Adipocyte (in vitro differentiated cells): ENCODE data around the gene PRIM1.
"Not testable (repeated sequence)": the region's sequence is repeated elsewhere in the genome, so short reads cannot be mapped to it uniquely, and the experiment has no call there.

Experiments
- DNase-seq: peaks from one replicate; pipeline ENCODE4 v3.0.0-alpha.2; 2015; ENCODE audit warnings: low read depth
- H3K27me3 ChIP-seq: replicated peaks from 2 replicates; pipeline ENCODE4 v1.7.0; 2013; ENCODE audit warnings: mild to moderate bottlenecking, low read length, moderate library complexity; ENCODE audit not compliant: control insufficient read depth, insufficient read depth
- H3K36me3 ChIP-seq: 2 replicates; pipeline ENCODE4 v1.7.0; 2013; ENCODE audit warnings: low read length, mild to moderate bottlenecking, moderate library complexity; ENCODE audit not compliant: control insufficient read depth, insufficient read depth, severe bottlenecking
- H3K4me1 ChIP-seq: 2 replicates; pipeline ENCODE4 v1.7.0; 2013; ENCODE audit warnings: mild to moderate bottlenecking, low read length, moderate library complexity; ENCODE audit not compliant: control insufficient read depth, insufficient read depth
- H3K4me3 ChIP-seq: 2 replicates; pipeline ENCODE4 v1.7.0; 2013; ENCODE audit warnings: mild to moderate bottlenecking, low read length, moderate library complexity
- H3K9ac ChIP-seq: 2 replicates; pipeline ENCODE4 v1.7.0; 2013; ENCODE audit warnings: mild to moderate bottlenecking, low read length, moderate library complexity
- H3K9me3 ChIP-seq: 2 replicates; pipeline ENCODE4 v1.7.0; 2013; ENCODE audit warnings: mild to moderate bottlenecking, low read length, moderate library complexity; ENCODE audit not compliant: control insufficient read depth

Gene PRIM1

GRCh38 chr12:56751712-56752598 is at the start of gene PRIM1:
TSS of gene PRIM1 (minus strand) at chr12:56752323. CDS start at chr12:56752298, 25 bp downstream.
- Histone ChIP-seq H3K27me3 (no peaks in the 10 kb centered on the region), H3K4me3 (peak within 1 kb of the TSS; percentile 96), H3K9me3 (no peaks in the 10 kb centered on the region), H3K4me1 (peaks cover 4% of the 10 kb centered on the region), H3K9ac (peak within 1 kb of the TSS; percentile 86), H3K36me3 (no peaks in the 10 kb centered on the region)
- peak; percentile 89 for DNase-seq

DNA sequence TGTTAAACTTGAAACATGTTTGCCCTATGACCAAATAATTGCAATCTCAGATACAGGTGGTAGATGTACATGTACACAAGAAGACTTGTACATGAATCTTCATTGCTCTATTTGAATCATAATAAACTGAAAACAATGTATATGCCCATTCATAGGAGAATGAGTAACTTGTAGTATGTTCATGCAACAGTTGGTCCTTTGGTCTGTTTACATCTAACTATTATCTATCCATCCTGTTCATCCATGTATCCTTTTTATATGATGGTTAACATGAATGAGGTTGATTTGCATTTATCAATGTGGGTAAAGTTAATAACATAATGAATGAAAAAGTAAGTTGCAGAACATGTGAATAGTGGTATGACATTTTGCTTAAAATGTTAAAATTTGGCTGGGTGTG is 48.1 kb upstream of the PRIM1 start:
- no peak for DNase-seq

GRCh38 chr12:56799345-56799744 is 47.2 kb upstream of the PRIM1 start:
- not testable (repeated sequence) for H3K9me3 ChIP-seq, H3K27me3 ChIP-seq, H3K4me3 ChIP-seq, DNase-seq, H3K4me1 ChIP-seq, H3K9ac ChIP-seq, H3K36me3 ChIP-seq

More for the DNA sequence above, 48.1 kb upstream of the PRIM1 start:
- Histone ChIP-seq H3K9me3 (no peaks in the 10 kb centered on the region), H3K9ac (no peak overlapping the region), H3K27me3 (peaks cover 6% of the 10 kb centered on the region), H3K4me3 (no peak overlapping the region), H3K4me1 (no peaks in the 10 kb centered on the region), H3K36me3 (no peaks in the 10 kb centered on the region)

DNA sequence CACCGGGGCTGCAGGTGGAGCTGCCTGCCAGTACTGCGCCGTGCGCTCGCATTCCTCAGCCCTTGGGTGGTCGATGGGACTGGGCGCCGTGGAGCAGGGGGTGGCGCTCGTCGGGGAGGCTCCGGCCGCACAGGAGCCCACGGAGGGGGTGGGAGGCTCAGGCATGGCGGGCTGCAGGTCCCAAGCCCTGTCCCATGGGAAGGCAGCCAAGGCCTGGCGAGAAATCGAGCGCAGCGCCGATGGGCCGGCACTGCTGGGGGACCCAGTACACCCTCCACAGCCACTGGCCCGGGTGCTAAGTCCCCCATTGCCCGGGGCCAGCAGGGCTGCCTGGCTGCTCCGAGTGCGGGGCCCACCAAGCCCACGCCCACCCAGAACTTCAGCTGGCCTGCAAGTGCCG is 43.7 kb upstream of the PRIM1 start:
- not testable (repeated sequence) for DNase-seq, H3K27me3 ChIP-seq, H3K4me1 ChIP-seq, H3K36me3 ChIP-seq, H3K9me3 ChIP-seq, H3K4me3 ChIP-seq, H3K9ac ChIP-seq

DNA sequence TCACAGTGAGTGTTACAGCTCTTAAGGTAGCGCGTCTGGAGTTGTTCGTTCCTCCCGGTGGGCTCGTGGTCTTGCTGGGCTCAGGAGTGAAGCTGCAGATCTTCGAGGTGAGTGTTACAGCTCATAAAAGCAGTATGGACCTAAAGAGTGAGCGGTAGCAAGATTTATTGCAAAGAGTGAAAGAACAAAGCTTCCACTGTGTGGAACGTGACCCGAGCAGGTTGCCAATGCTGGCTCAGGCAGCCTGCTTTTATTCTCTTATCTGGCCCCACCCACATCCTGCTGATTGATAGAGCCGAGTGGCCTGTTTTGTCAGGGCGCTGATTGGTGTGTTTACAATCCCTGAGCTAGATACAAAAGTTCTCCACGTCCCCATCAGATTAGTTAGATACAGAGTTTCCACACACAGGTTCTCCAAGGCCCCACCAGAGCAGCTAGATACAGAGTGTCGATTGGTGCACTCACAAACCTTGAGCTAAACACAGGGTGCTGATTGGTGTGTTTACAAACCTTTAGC is 43.0 kb upstream of the PRIM1 start:
- H3K9me3 ChIP-seq, H3K36me3 ChIP-seq, H3K4me3 ChIP-seq, DNase-seq, H3K9ac ChIP-seq, H3K4me1 ChIP-seq, H3K27me3 ChIP-seq: not testable (repeated sequence)

- not testable (repeated sequence) for H3K9me3 ChIP-seq, H3K9ac ChIP-seq, H3K27me3 ChIP-seq, H3K4me3 ChIP-seq, H3K4me1 ChIP-seq, H3K36me3 ChIP-seq, DNase-seq
These were observed 41.0 kb upstream of the PRIM1 start for GRCh38 chr12:56793124-56793523.

GRCh38 chr12:56792678-56793077 is 40.6 kb upstream of the PRIM1 start:
- H3K4me1 ChIP-seq: no peaks in the 10 kb centered on the region
- H3K9me3 ChIP-seq: no peaks in the 10 kb centered on the region
- no peaks in the 10 kb centered on the region for H3K36me3 ChIP-seq
- peaks cover 3% of the 10 kb centered on the region for H3K27me3 ChIP-seq
- no peak overlapping the region for H3K4me3 ChIP-seq
- no peak for DNase-seq
- H3K9ac ChIP-seq: no peak overlapping the region

DNA sequence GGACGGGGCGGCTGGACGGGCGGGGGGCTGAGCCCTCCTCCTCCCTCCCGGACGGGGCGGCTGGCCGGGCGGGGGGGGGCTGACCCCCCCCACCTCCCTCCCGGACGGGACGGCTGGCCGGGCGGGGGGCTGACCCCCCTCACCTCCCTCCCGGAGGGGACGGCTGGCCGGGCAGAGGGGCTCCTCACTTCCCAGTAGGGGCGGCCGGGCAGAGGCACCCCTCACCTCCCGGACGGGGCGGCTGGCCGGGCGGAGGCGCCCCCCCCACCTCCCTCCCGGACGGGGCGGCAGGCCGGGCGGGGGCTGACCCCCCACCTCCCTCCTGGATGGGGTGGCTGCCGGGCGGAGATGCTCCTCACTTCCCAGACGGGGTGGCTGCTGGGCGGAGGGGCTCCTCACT is 37.3 kb upstream of the PRIM1 start:
- H3K9me3 ChIP-seq, H3K36me3 ChIP-seq, H3K4me3 ChIP-seq, H3K9ac ChIP-seq, H3K4me1 ChIP-seq, DNase-seq: not testable (repeated sequence)
- H3K27me3 ChIP-seq: peaks cover 10% of the 10 kb centered on the region

GRCh38 chr12:56787498-56787897 is 35.4 kb upstream of the PRIM1 start:
- H3K9ac ChIP-seq: no peak overlapping the region
- H3K27me3 ChIP-seq: peaks cover 10% of the 10 kb centered on the region
- no peak overlapping the region for H3K4me3 ChIP-seq
- no peak for DNase-seq
- no peaks in the 10 kb centered on the region for H3K36me3 ChIP-seq
- no peaks in the 10 kb centered on the region for H3K4me1 ChIP-seq
- H3K9me3 ChIP-seq: no peaks in the 10 kb centered on the region

DNA sequence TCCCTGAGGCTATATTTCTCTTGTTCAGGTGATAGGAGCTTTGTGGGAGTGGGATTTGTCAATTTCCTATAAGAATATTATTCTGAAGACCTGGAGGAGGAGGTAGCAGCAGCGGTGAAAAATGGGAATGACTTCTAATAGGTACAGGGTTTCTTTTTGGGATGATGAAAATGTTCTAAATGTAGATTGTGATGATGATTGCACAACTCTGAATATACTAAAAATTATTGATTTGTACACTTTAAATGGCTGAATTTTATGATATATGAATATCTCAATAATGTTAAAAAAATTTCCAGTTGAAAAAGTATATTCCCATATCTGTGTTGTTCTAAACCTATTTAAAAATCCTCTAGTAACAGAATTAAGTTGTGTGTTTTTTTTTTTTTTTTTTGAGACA is 33.8 kb upstream of the PRIM1 start:
- Histone ChIP-seq H3K4me3 (no peak overlapping the region), H3K9me3 (no peaks in the 10 kb centered on the region), H3K4me1 (no peaks in the 10 kb centered on the region), H3K36me3 (no peaks in the 10 kb centered on the region), H3K27me3 (peaks cover 7% of the 10 kb centered on the region), H3K9ac (no peak overlapping the region)
- no peak for DNase-seq

DNA sequence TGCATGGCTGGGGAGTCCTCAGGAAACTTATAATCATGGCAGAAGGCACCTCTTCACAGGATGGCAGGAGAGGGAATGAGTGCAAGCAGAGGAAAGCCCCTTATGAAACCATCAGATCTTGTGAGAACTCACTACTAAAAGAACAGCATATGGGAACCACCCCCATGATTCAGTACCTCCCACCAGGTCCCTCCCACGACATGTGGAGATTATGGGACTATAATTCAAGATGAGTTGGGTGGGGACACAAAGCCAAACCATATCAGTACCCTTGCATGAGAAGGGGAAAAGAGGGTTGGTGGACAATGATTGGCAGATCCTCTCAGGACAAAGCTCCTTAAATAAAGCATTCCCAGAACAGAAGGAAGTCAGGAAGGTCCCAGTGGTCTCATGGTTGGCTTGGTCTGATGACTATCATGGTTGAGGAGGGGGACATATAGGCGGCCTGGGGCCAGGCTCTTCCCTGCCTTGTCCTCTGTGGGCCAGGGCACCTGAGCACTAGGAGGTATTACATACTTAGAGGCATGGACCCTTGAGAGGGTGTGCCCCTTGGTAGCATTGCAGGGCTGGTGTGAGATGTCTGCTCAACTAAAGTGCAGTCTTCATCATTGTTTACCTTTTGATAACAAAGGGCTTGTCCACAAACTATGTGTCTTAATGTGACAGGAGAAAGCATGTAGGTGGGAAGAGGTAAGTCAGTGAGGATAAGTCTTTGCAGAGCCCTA is 33.2 kb upstream of the PRIM1 start:
- DNase-seq: no peak
- Histone ChIP-seq H3K36me3 (no peaks in the 10 kb centered on the region), H3K4me3 (no peak overlapping the region), H3K4me1 (no peaks in the 10 kb centered on the region), H3K27me3 (peaks cover 7% of the 10 kb centered on the region), H3K9me3 (no peaks in the 10 kb centered on the region), H3K9ac (no peak overlapping the region)
